DND-41 (cell line): ENCODE measurements around the gene DTWD1.

ENCODE experiments used
- CTCF ChIP-seq: IDR thresholded peaks from 2 replicates; pipeline ENCODE4 v1.5.1; 2012; ENCODE audit warnings: borderline replicate concordance, low read length, moderate library complexity, mild to moderate bottlenecking; ENCODE audit not compliant: poor library complexity, severe bottlenecking; ENCODE audit errors: extremely low read depth
- EZH2 ChIP-seq: IDR thresholded peaks from 3 replicates; pipeline ENCODE4 v1.6.1; 2012; ENCODE audit warnings: borderline replicate concordance, low read depth, mild to moderate bottlenecking, moderate library complexity, low read length, inconsistent platforms; ENCODE audit not compliant: severe bottlenecking

- TF ChIP-seq CTCF (no peak), EZH2 (no peak)
These were observed 53.5 kb downstream of the DTWD1 start for GRCh38 chr15:49674370-49674769.
